Loucy (cell line): Measurements from ENCODE around the gene GAS2L1.

ENCODE experiments used
- EZH2phosphoT487 ChIP-seq: fragments of 200-600 bp; IDR thresholded peaks from 2 replicates; pipeline ENCODE4 v1.6.1; 2018; ENCODE audit warnings: antibody characterized with exemption, mild to moderate bottlenecking, moderate library complexity, borderline replicate concordance
- TF ChIP-seq, protein P1 (sequence below): fragments of 200-600 bp; sonication (generic); conservative IDR thresholded peaks from 2 replicates; pipeline ENCODE4 v1.5.1; 2014; ENCODE audit warnings: mild to moderate bottlenecking, antibody characterized with exemption, low read length

DNA sequence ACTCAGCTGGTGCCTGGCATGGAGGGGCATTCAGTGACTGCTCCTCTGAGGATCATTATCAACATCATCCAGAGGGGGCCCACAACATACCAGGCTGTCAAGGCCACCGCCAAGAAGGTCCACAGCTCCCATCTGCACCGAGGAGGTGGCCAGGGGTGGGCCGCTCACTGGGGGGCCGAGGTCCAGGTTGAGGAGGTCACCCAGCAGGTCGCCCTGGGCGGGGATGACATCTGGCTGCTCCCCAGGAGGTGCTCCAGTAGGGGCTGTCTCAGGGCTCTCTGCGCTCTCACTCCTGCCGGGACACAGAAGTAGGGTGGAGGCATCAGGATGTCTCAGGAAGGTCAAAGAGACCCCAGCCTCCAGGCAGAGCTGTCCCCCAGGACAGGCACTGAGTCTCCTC is 34.1 kb downstream of the GAS2L1 start:
- TF ChIP-seq, protein P1, sequence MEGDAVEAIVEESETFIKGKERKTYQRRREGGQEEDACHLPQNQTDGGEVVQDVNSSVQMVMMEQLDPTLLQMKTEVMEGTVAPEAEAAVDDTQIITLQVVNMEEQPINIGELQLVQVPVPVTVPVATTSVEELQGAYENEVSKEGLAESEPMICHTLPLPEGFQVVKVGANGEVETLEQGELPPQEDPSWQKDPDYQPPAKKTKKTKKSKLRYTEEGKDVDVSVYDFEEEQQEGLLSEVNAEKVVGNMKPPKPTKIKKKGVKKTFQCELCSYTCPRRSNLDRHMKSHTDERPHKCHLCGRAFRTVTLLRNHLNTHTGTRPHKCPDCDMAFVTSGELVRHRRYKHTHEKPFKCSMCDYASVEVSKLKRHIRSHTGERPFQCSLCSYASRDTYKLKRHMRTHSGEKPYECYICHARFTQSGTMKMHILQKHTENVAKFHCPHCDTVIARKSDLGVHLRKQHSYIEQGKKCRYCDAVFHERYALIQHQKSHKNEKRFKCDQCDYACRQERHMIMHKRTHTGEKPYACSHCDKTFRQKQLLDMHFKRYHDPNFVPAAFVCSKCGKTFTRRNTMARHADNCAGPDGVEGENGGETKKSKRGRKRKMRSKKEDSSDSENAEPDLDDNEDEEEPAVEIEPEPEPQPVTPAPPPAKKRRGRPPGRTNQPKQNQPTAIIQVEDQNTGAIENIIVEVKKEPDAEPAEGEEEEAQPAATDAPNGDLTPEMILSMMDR = no peak
- TF ChIP-seq EZH2phosphoT487 = no peak
